Inflammatory macrophage treated with lipopolysaccharide for 4 hours (primary cell): ENCODE results near the gene ZEB2.

ENCODE experiments used
- DNase-seq: peaks from one replicate; pipeline ENCODE4 v3.0.0-alpha.2; 2020

Gene ZEB2

GRCh38 chr2:144414324-144414845, 105.5 kb downstream of the ZEB2 start:
- DNase-seq: peak; percentile 98

DNA sequence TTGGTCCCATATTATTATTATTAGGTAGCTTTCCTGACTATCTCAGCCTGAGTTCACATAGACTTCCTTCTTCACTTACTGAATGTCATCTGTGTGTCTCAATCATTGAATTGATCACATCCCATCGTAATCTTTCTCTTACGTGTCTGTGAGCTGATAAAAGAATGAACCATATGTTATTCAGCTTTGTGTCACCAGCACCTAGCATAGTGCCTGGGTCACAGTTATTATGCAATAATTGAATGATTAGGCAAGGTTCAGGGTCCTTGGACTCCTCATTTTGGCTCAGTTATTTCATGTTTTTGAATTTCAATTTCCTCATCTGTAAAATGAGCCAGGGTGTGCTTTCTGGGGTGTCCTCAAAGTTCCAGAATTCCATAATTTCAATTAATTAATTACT, 107.2 kb downstream of the ZEB2 start:
- DNase-seq: peak; percentile 83

DNA sequence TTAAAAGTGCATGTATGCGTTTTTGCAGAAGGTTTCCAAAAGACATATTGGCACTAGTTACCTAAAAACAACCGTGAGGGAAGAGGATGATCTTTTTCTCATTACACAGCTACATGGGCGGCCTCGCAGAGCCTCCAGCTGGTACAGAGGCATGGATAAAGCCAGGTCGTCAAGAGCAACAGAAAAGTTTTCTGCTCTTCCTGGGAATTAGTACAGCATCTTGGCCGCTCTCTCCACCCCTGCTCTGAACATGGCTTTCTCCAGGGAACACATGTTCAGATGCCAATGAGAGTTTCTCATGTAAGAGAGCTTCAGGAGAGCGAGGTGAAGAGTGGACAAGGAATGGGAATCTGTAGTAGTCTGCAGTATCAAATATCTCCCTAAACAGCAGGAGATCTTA, 108.4 kb downstream of the ZEB2 start:
- DNase-seq: no peak

DNA sequence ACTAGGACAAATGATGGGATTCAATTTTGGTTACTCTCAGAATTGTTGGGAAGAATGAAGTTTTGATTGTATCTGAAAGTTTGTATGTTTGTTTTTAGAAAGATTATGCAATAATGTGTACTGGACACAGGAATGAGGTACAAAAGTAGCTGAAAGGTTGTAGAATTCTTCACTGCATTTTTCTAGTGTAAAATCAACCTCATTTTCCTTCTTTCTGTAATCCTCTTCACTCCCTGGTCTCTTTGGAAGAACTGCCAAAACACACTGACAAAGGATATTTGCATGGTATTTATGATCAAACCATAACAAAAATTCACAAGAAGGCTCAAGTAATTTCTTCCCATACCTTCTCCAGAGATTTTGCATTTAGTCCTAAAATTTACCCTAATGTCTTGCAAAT, 110.7 kb downstream of the ZEB2 start:
- no peak for DNase-seq

DNA sequence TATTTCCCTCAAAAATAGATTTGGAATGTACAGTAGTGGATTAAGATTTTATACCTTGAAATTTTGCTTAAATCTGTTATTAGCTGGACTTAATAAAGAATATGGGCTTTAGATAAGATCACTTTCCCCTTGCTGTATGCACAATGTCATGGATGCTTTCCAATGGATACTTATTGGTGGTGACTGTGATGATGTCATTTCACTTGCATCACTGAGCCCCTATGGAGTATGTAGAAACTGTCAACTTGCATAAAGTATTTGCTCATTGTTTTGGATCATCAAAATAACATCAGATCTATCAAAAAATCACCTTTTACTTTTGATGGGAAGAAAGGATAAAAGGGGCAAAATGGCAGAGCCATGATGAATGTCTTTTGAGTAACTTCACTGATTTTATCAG, 112.7 kb downstream of the ZEB2 start:
- no peak for DNase-seq

DNA sequence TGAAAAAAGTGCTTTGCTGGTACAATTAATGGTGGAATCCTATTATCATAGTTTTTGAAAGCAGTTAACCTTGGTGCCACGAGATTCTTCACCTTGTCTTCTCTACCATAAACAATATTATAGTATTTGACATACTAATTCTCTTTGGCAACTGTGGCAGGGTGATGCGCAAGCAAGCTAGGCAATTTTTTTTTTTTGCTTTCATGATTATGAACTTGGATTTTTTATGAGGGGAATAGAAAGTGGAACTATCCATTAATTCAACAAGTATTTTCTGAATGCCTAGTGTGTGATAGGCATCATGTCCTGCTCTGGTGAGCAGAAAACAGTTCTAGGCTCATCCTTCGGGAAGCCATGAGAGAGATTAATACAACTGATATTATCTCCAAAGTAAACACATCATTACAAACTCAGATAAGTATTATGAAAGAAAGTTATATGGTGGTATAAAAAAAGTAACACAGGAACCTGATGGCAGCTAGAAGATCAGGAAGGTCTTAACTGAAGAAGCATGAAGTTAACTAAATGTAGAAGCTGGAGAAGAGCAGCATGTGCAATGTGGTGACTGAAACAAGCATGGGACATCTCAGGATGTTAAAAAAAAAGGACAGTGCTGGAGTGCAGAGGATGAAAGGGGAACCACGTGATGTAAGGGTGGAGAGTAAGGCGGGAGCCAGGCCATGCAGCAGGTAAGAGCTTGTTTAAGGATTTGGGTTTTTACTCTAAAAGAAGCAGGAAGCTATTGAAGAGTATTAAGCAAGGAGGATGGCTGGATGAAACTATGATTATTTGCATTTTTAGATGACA, 113.7 kb downstream of the ZEB2 start:
- peak; percentile 59 for DNase-seq

GRCh38 chr2:144405321-144405720, 114.6 kb downstream of the ZEB2 start:
- no peak for DNase-seq

- DNase-seq: no peak
Observed at GRCh38 chr2:144404586-144405314, 115.2 kb downstream of the ZEB2 start.

DNA sequence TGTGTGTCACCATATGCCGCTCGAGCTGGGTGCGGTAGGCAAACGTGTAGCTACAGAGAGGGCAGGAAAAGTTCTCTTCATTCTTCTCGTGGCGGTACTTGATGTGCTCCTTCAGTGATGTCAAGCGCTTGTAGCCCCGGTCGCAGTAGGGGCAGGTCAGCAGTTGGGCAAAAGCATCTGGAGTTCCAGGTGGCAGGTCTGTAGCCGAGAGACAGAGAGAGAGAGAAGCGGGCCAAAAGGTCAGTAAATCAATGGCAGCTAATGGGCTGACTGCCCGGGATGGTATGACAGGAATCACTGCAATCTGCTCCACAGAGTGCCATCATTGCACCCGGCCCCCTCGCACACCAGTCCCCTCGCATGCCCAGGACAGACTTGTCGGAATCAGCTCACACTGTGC, 116.0 kb downstream of the ZEB2 start:
- no peak for DNase-seq

DNA sequence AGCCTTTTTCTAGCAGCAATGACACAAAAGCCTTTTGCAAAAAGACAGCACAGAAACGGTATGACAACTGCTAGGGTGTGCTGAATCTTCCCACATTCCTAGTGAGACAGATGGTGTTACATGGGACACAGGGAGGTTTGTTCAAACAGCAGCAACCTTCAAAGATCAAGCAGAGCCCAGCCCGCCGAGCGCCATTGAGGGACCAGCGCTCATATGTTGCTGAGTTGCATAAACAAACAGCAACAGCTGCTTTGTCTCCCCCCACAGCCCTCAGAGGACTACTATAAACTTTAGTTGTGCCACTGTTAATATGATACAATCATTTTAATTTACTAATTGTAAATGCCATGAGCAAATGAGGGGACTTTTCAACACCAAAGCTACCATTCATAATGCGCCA, 117.7 kb downstream of the ZEB2 start:
- DNase-seq: no peak

GRCh38 chr2:144401036-144401435, 118.9 kb downstream of the ZEB2 start:
- DNase-seq: no peak

GRCh38 chr2:144396318-144396717, 123.6 kb downstream of the ZEB2 start:
- no peak for DNase-seq

- no peak for DNase-seq
Observed at GRCh38 chr2:144390424-144391020, 129.4 kb downstream of the ZEB2 start.

DNA sequence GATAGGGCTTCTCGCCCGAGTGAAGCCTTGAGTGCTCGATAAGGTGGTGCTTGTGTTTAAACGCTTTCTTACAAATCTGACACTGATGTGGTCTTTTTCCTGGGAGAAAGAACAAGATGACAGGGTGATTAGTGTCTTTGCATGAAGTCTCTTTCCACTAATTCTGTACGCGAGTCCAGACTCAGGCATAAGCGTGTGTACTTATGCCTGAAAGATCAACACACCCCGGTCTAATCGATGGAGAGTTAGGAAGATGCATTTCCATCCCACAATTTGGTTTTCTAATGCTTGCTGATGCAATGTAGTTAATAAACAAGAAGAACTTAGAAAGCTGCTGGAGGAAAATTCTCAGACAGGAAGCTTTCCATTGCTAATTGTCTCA, 130.0 kb downstream of the ZEB2 start:
- DNase-seq: no peak

DNA sequence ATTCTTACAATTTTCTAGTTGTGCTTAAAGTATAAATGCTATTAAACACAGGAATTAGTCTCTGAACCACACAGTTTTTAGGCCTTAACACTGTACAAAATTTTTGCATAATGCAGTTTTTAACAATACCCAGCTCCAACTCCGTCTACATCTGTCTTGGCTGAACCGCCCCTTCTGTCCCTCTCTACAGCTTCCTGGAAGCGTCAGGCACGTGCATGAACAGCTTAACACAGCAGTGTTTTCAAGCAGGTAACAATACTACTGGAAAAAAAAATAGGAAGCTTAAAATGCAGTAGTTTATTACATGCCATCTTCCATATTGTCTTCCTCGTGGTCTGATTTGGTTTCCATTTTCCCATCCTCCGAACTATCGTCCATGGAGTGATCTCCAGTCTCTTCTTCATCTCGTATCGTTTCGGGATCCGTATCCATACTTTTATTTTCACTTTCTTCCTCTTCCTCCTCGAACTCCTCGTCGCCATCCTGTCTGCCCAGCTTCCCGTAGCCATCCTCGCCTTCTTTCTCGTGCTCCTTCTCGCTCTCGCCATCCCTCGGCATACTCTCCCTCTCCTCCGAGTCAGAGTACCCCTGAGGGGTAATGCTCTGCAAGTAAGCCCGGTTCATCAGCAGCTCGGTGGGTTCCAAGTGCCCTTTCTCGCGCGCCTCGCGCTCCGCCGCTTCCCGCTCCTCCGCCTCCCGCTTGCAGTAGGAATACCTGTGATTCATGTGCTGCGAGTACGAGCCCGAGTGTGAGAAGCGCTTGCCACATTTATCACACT, 130.6 kb downstream of the ZEB2 start:
- no peak for DNase-seq

DNA sequence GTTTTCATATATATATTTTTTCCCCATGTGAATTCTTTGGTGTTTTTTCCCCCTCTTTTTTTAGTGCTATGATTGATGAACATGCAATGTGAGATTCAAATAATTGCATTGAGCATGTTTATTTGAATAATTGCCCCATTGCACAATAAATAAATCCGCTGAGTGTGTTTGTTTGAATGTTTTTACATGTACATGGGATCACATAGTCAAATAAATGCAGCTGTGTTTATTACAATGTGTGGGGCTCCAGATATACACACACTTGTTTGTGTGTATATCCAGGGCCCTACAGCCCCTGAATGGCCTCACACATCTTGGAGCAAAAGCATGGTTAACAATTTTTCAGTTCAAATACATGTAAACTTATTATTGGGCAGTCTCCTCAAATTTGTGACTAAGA, 134.5 kb downstream of the ZEB2 start:
- no peak for DNase-seq

DNA sequence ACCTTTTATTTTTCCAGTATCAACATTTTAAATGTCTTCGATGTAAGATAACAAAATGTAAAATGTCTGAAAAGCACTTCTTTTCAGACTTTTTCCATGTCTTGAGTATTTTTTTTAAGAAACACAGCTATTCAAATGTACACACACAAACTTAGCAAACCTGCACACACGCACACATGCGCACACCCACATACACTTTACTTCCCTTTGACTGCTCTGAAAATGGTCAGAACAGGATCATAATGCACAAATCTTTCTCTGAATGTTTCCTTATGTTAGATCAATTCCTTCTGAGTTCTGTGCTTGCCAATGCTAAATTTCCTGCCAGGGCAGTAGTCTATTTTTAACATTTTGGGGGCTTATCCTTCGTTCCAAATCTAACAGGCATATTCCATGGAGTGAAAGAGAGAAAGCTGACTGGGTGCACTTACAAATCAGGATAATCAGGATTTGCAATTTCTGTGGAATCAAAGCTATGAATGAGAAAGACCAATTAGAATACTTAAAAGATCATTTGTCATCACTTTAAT, 136.3 kb downstream of the ZEB2 start:
- no peak for DNase-seq

DNA sequence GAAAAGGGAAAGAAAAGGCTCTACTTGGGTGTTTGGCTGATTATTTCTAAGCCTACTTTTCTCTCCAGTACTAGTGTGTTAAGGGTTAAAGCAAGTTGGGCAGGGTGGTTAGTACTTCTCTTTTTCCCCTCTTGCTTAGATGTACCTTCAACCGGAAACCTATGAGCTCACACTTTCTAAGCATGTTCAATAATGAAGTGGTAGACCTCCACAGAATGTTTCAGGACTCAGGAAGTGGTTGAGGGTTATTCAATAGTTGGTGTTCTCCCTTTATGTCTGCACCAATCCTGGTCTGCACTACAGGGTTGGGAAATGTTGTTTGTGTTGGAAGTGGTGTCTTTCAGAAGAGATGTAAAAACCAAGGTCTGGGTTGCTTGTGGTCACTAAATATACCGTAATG, 137.1 kb downstream of the ZEB2 start:
- DNase-seq: peak; percentile 84

GRCh38 chr2:144381716-144382115, 138.2 kb downstream of the ZEB2 start:
- DNase-seq: no peak

GRCh38 chr2:144379851-144380311, 140.0 kb downstream of the ZEB2 start:
- no peak for DNase-seq

DNA sequence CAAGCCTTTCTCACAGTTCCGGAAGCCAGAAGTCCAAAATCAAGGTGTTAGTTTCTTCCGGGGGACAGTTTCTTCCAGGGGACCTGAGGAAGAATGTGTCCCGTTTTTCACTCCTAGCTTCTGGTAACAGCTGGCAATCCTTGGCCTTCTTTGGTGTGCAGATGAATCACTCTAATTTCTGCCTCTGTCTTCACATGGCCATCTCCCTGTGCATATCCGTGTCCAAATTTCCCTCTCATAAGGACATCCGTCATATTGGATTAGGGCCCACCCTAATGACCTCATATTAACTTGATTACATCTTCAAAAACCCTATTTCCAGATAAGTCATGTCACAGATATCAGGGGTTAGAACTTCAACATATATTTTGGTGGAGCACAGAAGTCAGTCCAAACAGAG, 141.4 kb downstream of the ZEB2 start:
- no peak for DNase-seq

GRCh38 chr2:144377914-144378313, 142.0 kb downstream of the ZEB2 start:
- peak; percentile 86 for DNase-seq

DNA sequence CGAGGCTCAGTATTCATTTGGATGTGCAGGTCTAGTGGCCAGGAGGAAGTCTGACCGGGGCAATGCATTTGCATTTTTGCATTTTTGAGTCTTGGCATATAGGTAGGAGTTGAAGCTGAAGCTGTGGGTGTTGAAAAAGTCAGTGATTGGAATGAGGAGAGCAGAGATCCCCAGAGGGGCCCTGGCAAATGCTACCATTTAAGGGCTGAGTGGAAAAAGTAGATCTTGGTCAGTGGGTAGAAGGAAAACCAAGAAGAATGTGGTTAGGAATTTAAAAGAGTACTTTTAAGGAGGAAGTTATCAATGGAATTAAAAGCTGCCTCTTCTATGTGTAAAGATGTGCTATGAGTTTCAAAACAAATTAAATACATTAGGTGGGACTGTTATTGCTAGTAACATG, 143.0 kb downstream of the ZEB2 start:
- no peak for DNase-seq
